ENCODE data around the gene METTL16.

DNA sequence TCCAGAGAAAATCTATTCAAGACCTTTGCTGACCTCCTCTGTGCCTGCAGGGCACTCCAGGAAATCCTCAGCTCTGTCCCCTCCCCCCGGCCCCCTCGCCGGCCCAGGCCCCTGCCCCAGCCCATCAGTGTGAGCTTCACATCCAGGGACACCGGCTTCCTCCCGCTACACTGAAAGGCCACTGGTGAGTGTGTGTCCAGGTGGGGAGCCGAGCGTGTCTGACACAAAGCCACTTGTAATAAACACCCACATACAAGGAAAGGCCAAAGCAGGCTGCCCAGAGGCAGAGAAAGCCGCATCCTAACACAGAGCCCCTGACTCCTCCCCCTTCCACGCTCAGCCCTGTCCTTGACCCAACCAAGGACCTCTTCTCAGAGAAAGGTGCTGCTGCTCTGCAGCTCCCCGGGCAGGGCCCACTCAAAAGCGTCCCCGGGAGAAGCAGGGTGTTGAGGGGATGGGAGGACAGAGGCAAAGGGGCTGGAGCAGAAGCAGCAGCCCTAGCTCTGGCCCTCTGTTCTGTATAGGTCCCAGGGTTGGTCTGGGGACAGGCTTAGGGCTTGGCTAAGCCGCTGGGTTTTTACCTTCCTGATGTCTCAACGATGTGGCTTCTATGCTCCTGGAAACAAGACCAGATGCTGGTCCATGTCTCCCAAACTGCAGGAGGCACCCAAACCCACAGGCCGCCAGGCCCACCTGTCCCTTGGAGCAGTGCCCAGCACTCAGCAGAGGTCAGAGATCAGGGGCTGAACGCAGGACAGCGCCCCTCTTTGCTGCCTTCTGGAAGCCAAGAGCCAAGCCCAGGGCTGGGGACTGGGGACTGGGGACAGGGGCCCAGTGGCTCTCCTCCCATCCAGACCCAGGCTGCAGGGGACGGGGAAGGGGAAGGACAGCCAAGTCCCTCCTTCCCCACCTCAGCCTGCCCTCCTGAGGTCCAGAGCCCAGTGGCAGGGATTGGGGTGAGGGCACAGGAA is 126.2 kb downstream of the METTL16 start:
- TF ChIP-seq CTCF (IDR thresholded peaks at IDR 0.05) (no peak), GABPA (IDR thresholded peaks at IDR 0.05; ENCODE audit: low read depth) (no peak), POLR2AphosphoS5 (IDR thresholded peaks at IDR 0.05; ENCODE audit: low read depth, low read length) (no peak)

All from SK-N-SH (cell line).